K562 (cell line): Measurements from ENCODE around the gene SEMA4G.

ENCODE experiments used
- JUND ChIP-seq, 2 experiments: IDR thresholded peaks; 2 replicates in 1 of 2; 3 replicates in 1 of 2; pipeline ENCODE4 v1.6.1; 2011; ENCODE audit warnings: borderline replicate concordance in 2 of 2, low read depth in 2 of 2, low read length in 2 of 2, improper control_type of control experiment in 1 of 2, missing biosample characterization in 1 of 2, missing genetic modification characterization in 1 of 2, missing genetic modification reagents in 1 of 2
- NFYB ChIP-seq: IDR thresholded peaks from 2 replicates; pipeline ENCODE4 v1.6.1; 2011; ENCODE audit warnings: mild to moderate bottlenecking, moderate library complexity; ENCODE audit not compliant: insufficient read length; ENCODE audit errors: extremely low read depth
- RBFOX2 ChIP-seq: fragments of 200-400 bp; formaldehyde crosslinking; IDR thresholded peaks from 2 replicates; pipeline ENCODE4 v1.6.1; 2017; ENCODE audit warnings: low read depth, mild to moderate bottlenecking, low read length, moderate library complexity
- REST ChIP-seq, 2 experiments: fragments of 450-650 bp; formaldehyde crosslinking in 1 of 2; IDR thresholded peaks; 2 replicates each; pipeline versions ENCODE4 v1.4.0 to v1.6.1; 2014 to 2020; ENCODE audit warnings: mild to moderate bottlenecking in 2 of 2, borderline replicate concordance in 1 of 2, low read depth in 1 of 2
- RNF2 ChIP-seq: sonication (generic); IDR thresholded peaks from 2 replicates; pipeline ENCODE4 v1.6.1; 2016
- WHSC1 ChIP-seq: IDR thresholded peaks from one replicate; pipeline ENCODE4 v1.6.1; 2012; ENCODE audit warnings: low read length, control low read depth, inconsistent platforms
- YY1 ChIP-seq, 3 experiments: IDR thresholded peaks; 2 replicates each; pipeline ENCODE4 v1.6.1; 2011; ENCODE audit warnings: low read length in 2 of 3, mild to moderate bottlenecking in 2 of 3, moderate library complexity in 2 of 3, borderline replicate concordance in 1 of 3, control low read depth in 1 of 3, low read depth in 1 of 3; ENCODE audit not compliant: insufficient read depth in 3 of 3, insufficient replicate concordance in 2 of 3, control insufficient read depth in 1 of 3, insufficient read length in 1 of 3; ENCODE audit errors: extremely low read depth in 1 of 3
- ZBTB43 ChIP-seq: sonication (generic); formaldehyde crosslinking; IDR thresholded peaks from 2 replicates; pipeline ENCODE4 v1.8.0; 2023; ENCODE audit warnings: mild to moderate bottlenecking, missing genetic modification reagents
- ZNF217 ChIP-seq: sonication (generic); formaldehyde crosslinking; IDR thresholded peaks from 2 replicates; pipeline ENCODE4 v1.8.0; 2022; ENCODE audit warnings: mild to moderate bottlenecking, missing genetic modification reagents
- ZNF239 ChIP-seq: fragments of 250-450 bp; sonication (Bioruptor Pico); IDR thresholded peaks from 2 replicates; pipeline ENCODE4 v1.4.0; 2020; ENCODE audit warnings: mild to moderate bottlenecking

DNA sequence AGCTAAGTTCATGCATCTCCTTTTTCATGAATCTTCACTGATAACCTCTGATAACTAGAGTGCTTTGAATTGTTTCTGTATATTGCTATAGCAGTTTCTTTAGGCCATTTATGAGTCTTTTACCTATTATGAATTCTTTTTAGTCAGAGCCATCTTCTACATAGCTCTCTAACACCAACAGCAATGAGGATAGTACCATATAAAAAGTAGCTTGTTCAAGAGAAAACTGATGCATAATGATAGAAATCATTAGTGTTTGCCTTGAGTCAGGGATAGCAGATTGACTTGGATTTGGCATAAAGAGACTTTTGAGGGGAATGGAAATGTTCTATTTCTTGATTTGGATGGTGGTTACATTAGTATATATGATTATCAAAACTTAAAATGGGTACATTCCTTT, 25.8 kb upstream of the SEMA4G start:
- TF ChIP-seq YY1 (IDR thresholded peaks at IDR 0.05; ENCODE audit: borderline replicate concordance in 1 of 3, control insufficient read depth in 1 of 3, extremely low read depth in 1 of 3, insufficient read depth in 3 of 3, insufficient read length in 1 of 3, insufficient replicate concordance in 2 of 3, low read depth in 1 of 3, low read length in 2 of 3): no peak
- TF ChIP-seq ZBTB43 (CRISPR knock-in tag): no peak
- no peak for TF ChIP-seq ZNF217
- no peak for TF ChIP-seq NFYB
- TF ChIP-seq RBFOX2: no peak
- no peak for TF ChIP-seq ZNF239 (CRISPR knock-in tag)
- TF ChIP-seq REST (IDR thresholded peaks at IDR 0.05; ENCODE audit: borderline replicate concordance): no peak
- no peak for TF ChIP-seq REST (CRISPR knock-in tag; IDR thresholded peaks at IDR 0.05; ENCODE audit: low read depth)
- no peak for TF ChIP-seq JUND (IDR thresholded peaks at IDR 0.05; ENCODE audit: borderline replicate concordance, low read depth, low read length)
- TF ChIP-seq JUND (tag; IDR thresholded peaks at IDR 0.05; ENCODE audit: borderline replicate concordance, low read depth, low read length): no peak
- TF ChIP-seq RNF2: no peak
- TF ChIP-seq WHSC1: no peak
